GM12801 (cell line): Measurements from ENCODE around the gene EML6.

ENCODE experiments used
- CTCF ChIP-seq: IDR thresholded peaks from one replicate; pipeline ENCODE4 v1.5.1; 2011; ENCODE audit warnings: control low read depth; ENCODE audit not compliant: insufficient read length; ENCODE audit errors: extremely low read depth

Gene EML6

GRCh38 chr2:54723996-54724559 is 616 bp downstream of the EML6 start:
- no peak for TF ChIP-seq CTCF

- no peak for TF ChIP-seq CTCF
Observed at GRCh38 chr2:54724560-54725342, 1.3 kb downstream of the EML6 start.

- TF ChIP-seq CTCF, result no peak
Observed at GRCh38 chr2:54725343-54726099, 2.1 kb downstream of the EML6 start.

GRCh38 chr2:54726431-54726830 is 3.0 kb downstream of the EML6 start:
- TF ChIP-seq CTCF, result no peak

GRCh38 chr2:54726940-54727339 is 3.5 kb downstream of the EML6 start:
- no peak for TF ChIP-seq CTCF

GRCh38 chr2:54728669-54729120 is 5.2 kb downstream of the EML6 start:
- TF ChIP-seq CTCF, result no peak

GRCh38 chr2:54735636-54736035 is 12.2 kb downstream of the EML6 start:
- TF ChIP-seq CTCF, result no peak
